Vagina (tissue), 2 donors: Measurements from ENCODE around the gene PLA2G4B.

Experiments
- CTCF ChIP-seq, 3 experiments: fragments of 450-650 bp in 2 of 3; fragments of 200-600 bp in 1 of 3; sonication (generic) in 1 of 3; IDR thresholded peaks; one replicate each; pipeline ENCODE4 v1.5.1; 2017 to 2019; ENCODE audit warnings: antibody characterized with exemption in 3 of 3, mild to moderate bottlenecking in 2 of 3, moderate library complexity in 2 of 3
- POLR2A ChIP-seq, 2 donors: fragments of 450-650 bp; IDR thresholded peaks; one replicate each; pipeline ENCODE4 v1.6.1; 2017; ENCODE audit warnings: antibody characterized with exemption in 2 of 2, mild to moderate bottlenecking in 2 of 2, moderate library complexity in 2 of 2
- POLR2AphosphoS5 ChIP-seq, 2 donors: sonication (generic); formaldehyde crosslinking; IDR thresholded peaks; one replicate each; pipeline ENCODE4 v1.9.0; 2017; ENCODE audit warnings: antibody characterized with exemption in 2 of 2, mild to moderate bottlenecking in 2 of 2, low read depth in 1 of 2; ENCODE audit not compliant: insufficient read depth in 1 of 2

- TF ChIP-seq POLR2A (IDR thresholded peaks at IDR 0.05) (no peak), CTCF (IDR thresholded peaks at IDR 0.05) (no peak), POLR2AphosphoS5 (IDR thresholded peaks at IDR 0.05; ENCODE audit: insufficient read depth in 1 of 2, low read depth in 1 of 2) (no peak)
Observed at GRCh38 chr15:41813426-41813825, 25.2 kb upstream of the PLA2G4B start.
